OCI-LY1 (cell line): ENCODE results near the gene ZSCAN25.

Experiments used
- H2AFZ ChIP-seq: fragments of 200-600 bp; sonication (generic), shearing (Covaris generic); 2 replicates; pipeline ENCODE4 v1.6.0; 2014; ENCODE audit warnings: antibody characterized with exemption, mild to moderate bottlenecking, low read length
- H3F3A ChIP-seq: fragments of 200-600 bp; sonication (generic), shearing (Covaris generic); 2 replicates; pipeline ENCODE4 v1.6.0; 2014; ENCODE audit warnings: mild to moderate bottlenecking, antibody characterized with exemption, low read length, moderate library complexity; ENCODE audit not compliant: insufficient read depth
- H3K27ac ChIP-seq: fragments of 200-600 bp; sonication (generic); 2 replicates; pipeline ENCODE4 v1.5.1; 2014; ENCODE audit warnings: low read length, mixed run types, mild to moderate bottlenecking, low read depth; ENCODE audit not compliant: poor library complexity, severe bottlenecking
- H3K27me3 ChIP-seq: fragments of 200-600 bp; sonication (generic); 2 replicates; pipeline ENCODE4 v1.6.0; 2014; ENCODE audit warnings: antibody characterized with exemption, mild to moderate bottlenecking, low read length, moderate library complexity; ENCODE audit not compliant: insufficient read depth
- H3K36me3 ChIP-seq: fragments of 200-600 bp; sonication (generic); 2 replicates; pipeline ENCODE4 v1.6.1; 2014; ENCODE audit warnings: mild to moderate bottlenecking, antibody characterized with exemption, low read length, moderate library complexity, mixed read lengths; ENCODE audit not compliant: insufficient read depth
- H3K4me1 ChIP-seq: fragments of 200-600 bp; sonication (generic); 2 replicates; pipeline ENCODE4 v1.5.1; 2014; ENCODE audit warnings: mild to moderate bottlenecking, low read length, moderate library complexity; ENCODE audit not compliant: insufficient read depth, severe bottlenecking
- H3K4me2 ChIP-seq: fragments of 200-600 bp; sonication (generic), shearing (Covaris generic); 2 replicates; pipeline ENCODE4 v1.6.1; 2014; ENCODE audit warnings: low read length
- H3K4me3 ChIP-seq: fragments of 200-600 bp; sonication (generic); 2 replicates; pipeline ENCODE4 v1.5.1; 2014; ENCODE audit warnings: low read length, low read depth, mild to moderate bottlenecking, mixed read lengths; ENCODE audit not compliant: poor library complexity, severe bottlenecking
- H3K79me2 ChIP-seq: fragments of 200-600 bp; shearing (Covaris generic); 2 replicates; pipeline ENCODE4 v1.6.1; 2016; ENCODE audit warnings: mixed run types, low read length, mixed read lengths; ENCODE audit not compliant: insufficient read depth
- H3K9ac ChIP-seq: fragments of 200-600 bp; sonication (generic), shearing (Covaris generic); 2 replicates; pipeline ENCODE4 v1.6.1; 2014; ENCODE audit warnings: mild to moderate bottlenecking, low read length, mixed read lengths
- H3K9me2 ChIP-seq: fragments of 200-600 bp; sonication (generic), shearing (Covaris generic); 2 replicates; pipeline ENCODE4 v1.6.1; 2014; ENCODE audit warnings: low read depth, mild to moderate bottlenecking, low read length, mixed read lengths
- H3K9me3 ChIP-seq: fragments of 200-600 bp; shearing (Covaris generic); 2 replicates; pipeline ENCODE4 v1.6.1; 2014; ENCODE audit warnings: low read length, mixed read lengths
- H4K20me1 ChIP-seq: fragments of 200-600 bp; sonication (generic), shearing (Covaris generic); 2 replicates; pipeline ENCODE4 v1.6.0; 2016; ENCODE audit warnings: mild to moderate bottlenecking, low read length; ENCODE audit not compliant: insufficient read depth
- CTCF ChIP-seq: fragments of 200-600 bp; sonication (generic), shearing (Covaris generic); IDR thresholded peaks from 2 replicates; pipeline ENCODE4 v1.5.1; 2017; ENCODE audit warnings: mild to moderate bottlenecking, antibody characterized with exemption, low read length, moderate library complexity, mixed read lengths
- EZH2 ChIP-seq: fragments of 200-600 bp; sonication (generic), shearing (Covaris generic); IDR thresholded peaks from 2 replicates; pipeline ENCODE4 v1.8.0; 2017; ENCODE audit warnings: borderline replicate concordance, mixed run types, mild to moderate bottlenecking, antibody characterized with exemption, low read length, moderate library complexity, mixed read lengths

The ZSCAN25 gene

DNA sequence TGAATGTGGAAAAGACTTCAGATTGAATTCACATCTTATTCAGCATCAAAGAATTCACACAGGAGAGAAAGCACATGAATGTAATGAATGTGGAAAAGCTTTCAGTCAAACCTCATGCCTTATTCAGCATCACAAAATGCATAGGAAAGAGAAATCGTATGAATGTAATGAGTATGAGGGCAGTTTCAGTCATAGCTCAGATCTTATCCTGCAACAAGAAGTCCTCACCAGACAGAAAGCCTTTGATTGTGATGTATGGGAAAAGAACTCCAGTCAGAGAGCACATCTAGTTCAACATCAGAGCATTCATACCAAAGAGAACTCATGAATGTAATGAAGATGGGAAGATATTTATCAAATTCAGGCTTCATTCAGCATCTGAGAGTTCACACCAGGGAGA, 43.5 kb upstream of the ZSCAN25 start:
- Histone ChIP-seq H3K79me2 (no peaks in the 10 kb centered on the region), H4K20me1 (no peaks in the 10 kb centered on the region), H3K36me3 (peaks cover 65% of the 10 kb centered on the region), H2AFZ (no peak overlapping the region), H3F3A (no peaks in the 10 kb centered on the region), H3K4me2 (no peak overlapping the region), H3K4me3 (no peak overlapping the region), H3K9ac (no peak overlapping the region), H3K27me3 (no peaks in the 10 kb centered on the region), H3K9me3 (no peaks in the 10 kb centered on the region), H3K27ac (no peak overlapping the region), H3K4me1 (peaks cover 11% of the 10 kb centered on the region), H3K9me2 (no peaks in the 10 kb centered on the region)
- TF ChIP-seq EZH2 (no peak), CTCF (no peak)

GRCh38 chr7:99576251-99576650, 40.5 kb upstream of the ZSCAN25 start:
- Histone ChIP-seq H3K79me2 (no peaks in the 10 kb centered on the region), H2AFZ (no peak overlapping the region), H3K9me2 (no peaks in the 10 kb centered on the region), H3F3A (no peaks in the 10 kb centered on the region), H3K4me3 (no peak overlapping the region), H4K20me1 (no peaks in the 10 kb centered on the region), H3K4me1 (peaks cover 29% of the 10 kb centered on the region), H3K9ac (no peak overlapping the region), H3K4me2 (no peak overlapping the region), H3K27ac (no peak overlapping the region), H3K36me3 (peaks cover 36% of the 10 kb centered on the region), H3K9me3 (no peaks in the 10 kb centered on the region), H3K27me3 (no peaks in the 10 kb centered on the region)
- TF ChIP-seq CTCF (no peak), EZH2 (no peak)

DNA sequence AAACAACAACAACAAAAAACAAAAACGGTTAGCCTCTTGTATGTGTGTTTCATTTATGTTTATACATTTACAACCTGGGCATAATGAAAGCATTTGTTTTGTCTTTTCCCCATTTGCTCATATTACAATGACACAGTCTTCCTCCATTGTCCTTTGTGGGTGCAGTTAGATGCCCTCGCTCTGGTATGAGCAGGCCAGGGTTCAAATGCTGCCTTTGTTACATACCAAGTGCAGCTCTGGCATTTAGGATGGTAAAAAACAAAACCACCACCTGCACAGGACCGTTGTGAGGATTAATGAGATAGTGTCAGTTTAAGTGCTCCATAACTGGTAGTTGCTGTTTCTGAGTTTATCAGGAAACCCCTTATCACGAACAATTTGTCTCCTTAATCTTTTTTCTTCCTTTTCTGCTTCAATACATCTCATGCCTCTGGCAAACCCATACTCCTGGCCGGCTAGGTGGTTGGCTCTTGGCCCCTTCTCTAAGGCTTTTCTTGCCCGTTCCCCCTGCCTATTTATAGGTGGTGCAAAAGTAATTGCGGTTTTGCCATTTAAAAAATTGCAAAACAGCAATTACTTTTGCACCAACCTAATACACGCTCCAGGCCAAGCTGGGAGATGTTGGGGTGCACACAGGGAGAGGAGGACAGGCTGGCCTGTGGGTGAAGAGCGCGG, 37.3 kb upstream of the ZSCAN25 start:
- H3K9ac ChIP-seq: peak overlapping the region; percentile 25; the same call in 1 of the 2 replicates
- H2AFZ ChIP-seq: no peak overlapping the region
- TF ChIP-seq CTCF (no peak), EZH2 (no peak)
- peak overlapping the region; percentile 61 for H3K4me2 ChIP-seq
- H3K79me2 ChIP-seq: no peaks in the 10 kb centered on the region
- no peaks in the 10 kb centered on the region for H3F3A ChIP-seq
- peaks cover 6% of the 10 kb centered on the region; the same call in 1 of the 2 replicates for H3K36me3 ChIP-seq
- H3K27ac ChIP-seq: no peak overlapping the region
- H3K9me3 ChIP-seq: no peaks in the 10 kb centered on the region
- H3K9me2 ChIP-seq: no peaks in the 10 kb centered on the region
- H4K20me1 ChIP-seq: no peaks in the 10 kb centered on the region
- H3K4me1 ChIP-seq: peaks cover 29% of the 10 kb centered on the region
- peak overlapping the region; percentile 56 for H3K4me3 ChIP-seq
- no peaks in the 10 kb centered on the region for H3K27me3 ChIP-seq
